MM.1S (cell line): Measurements from ENCODE around the gene IST1.

Experiments
- CTCF ChIP-seq: fragments of 300-600 bp; sonication (generic); IDR thresholded peaks from 2 replicates; pipeline ENCODE4 v1.5.1; 2016; ENCODE audit warnings: antibody characterized with exemption, low read length, mixed read lengths
- EZH2 ChIP-seq: fragments of 300-600 bp; sonication (generic); optimal IDR thresholded peaks from 2 replicates; pipeline ENCODE3; 2017; ENCODE audit warnings: low read depth, mild to moderate bottlenecking, antibody characterized with exemption, low read length, mixed read lengths
- EZH2phosphoT487 ChIP-seq: fragments of 300-600 bp; sonication (generic); IDR thresholded peaks from 2 replicates; pipeline ENCODE4 v1.6.1; 2018; ENCODE audit warnings: antibody characterized with exemption, low read length

DNA sequence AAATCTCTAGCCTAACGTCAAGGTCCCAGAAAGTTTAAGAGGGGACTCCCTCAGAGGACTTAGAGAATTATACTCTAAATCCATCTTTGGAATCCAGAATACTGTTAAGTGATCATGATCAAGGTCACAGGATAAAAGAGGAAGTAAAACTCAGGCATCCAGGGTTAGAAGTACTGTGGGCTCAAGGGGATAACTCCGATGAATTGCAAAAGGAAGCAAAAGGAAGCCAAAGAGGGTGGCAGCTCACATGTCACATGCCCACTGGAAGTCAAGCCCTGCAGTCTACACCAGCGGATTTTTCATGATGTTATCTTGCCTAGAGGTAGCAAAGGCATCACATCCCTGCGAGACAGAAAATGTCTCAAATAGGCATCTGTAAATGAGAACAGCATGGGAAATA is 15.2 kb upstream of the IST1 start:
- no peak for TF ChIP-seq CTCF
- TF ChIP-seq EZH2phosphoT487, result no peak
- no peak for TF ChIP-seq EZH2
